Activated CD4-positive, alpha-beta T cell treated with anti-CD3 and anti-CD28 coated beads, Interleukin-2, amount 50 U/mL, for 16 hours (primary cell): ENCODE results near the gene HTRA1.

Experiments
- DNase-seq: peaks from one replicate; pipeline ENCODE4 v3.0.0-alpha.2; 2020

The HTRA1 gene

GRCh38 chr10:122497241-122497640 lies 35.9 kb downstream of the HTRA1 start:
- no peak for DNase-seq

GRCh38 chr10:122498521-122498920 lies 37.2 kb downstream of the HTRA1 start:
- no peak for DNase-seq

GRCh38 chr10:122499012-122499411 lies 37.7 kb downstream of the HTRA1 start:
- no peak for DNase-seq

- no peak for DNase-seq
These were observed 38.2 kb downstream of the HTRA1 start for GRCh38 chr10:122499491-122499941.

GRCh38 chr10:122500194-122500593 lies 38.8 kb downstream of the HTRA1 start:
- no peak for DNase-seq

- DNase-seq: no peak
These were observed 39.4 kb downstream of the HTRA1 start for GRCh38 chr10:122500726-122501125.

- DNase-seq: no peak
These were observed 41.7 kb downstream of the HTRA1 start for GRCh38 chr10:122503012-122503411.

- DNase-seq: no peak
These were observed 42.7 kb downstream of the HTRA1 start for GRCh38 chr10:122503886-122504609.

GRCh38 chr10:122504610-122504950 lies 43.2 kb downstream of the HTRA1 start:
- DNase-seq: no peak

DNA sequence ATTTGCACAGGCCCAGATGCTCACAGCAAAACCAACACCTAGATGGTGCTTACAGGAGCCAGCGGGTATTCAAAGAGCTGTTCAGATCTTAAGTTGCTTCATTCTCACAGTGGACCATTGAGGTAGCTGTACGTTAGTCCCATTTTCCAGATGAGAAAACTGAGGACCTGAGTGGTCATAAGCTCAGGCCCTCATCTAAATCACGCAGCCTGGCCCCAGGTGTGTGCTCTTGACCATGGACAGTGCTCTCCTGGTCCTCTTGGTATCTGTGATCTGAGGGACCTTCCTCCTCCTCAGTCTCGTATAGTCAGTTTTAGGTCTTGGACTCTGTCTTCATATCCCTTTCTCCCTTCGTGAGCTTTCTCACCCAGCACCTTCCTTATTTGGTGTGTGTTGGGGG lies 43.7 kb downstream of the HTRA1 start:
- no peak for DNase-seq

DNA sequence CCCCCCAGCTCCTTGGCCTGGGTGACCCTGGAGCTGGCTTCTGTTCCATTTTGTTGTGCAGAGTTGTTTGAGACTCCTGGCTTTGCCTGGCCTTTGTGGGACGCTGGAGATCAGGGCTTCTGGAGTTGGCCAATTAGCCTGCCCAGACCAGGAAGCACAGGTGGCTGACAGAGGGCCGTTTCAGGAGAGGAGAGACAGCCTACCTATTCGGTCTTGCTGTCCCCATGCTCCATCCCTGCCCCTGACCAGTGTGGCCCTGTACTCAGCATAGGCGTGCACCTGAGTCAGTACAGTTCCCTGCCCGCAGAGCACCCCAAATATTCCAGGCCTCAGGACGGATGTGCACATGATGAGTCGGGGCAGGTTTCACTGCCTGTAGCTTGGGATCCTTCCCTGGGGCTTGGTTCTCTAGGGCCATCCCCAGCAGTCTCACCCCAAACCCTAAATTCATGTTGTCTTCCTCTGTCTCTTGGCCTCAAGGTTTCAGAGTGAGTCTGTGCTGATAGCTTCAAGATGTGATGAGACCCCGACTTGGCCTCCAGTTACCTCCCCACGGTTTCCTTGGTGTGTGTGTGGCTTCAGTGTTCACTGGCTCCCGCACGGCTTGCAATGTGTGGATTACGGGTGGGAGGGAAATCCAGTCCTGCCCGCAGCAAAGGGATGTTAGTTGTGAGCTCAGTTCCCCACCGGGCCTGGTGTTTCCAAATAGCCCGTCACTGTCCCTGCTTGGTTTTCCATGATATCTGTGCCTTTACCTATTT lies 44.7 kb downstream of the HTRA1 start:
- no peak for DNase-seq

- no peak for DNase-seq
These were observed 46.3 kb downstream of the HTRA1 start for GRCh38 chr10:122507616-122508015.

- DNase-seq: no peak
These were observed 46.7 kb downstream of the HTRA1 start for GRCh38 chr10:122508021-122508420.

DNA sequence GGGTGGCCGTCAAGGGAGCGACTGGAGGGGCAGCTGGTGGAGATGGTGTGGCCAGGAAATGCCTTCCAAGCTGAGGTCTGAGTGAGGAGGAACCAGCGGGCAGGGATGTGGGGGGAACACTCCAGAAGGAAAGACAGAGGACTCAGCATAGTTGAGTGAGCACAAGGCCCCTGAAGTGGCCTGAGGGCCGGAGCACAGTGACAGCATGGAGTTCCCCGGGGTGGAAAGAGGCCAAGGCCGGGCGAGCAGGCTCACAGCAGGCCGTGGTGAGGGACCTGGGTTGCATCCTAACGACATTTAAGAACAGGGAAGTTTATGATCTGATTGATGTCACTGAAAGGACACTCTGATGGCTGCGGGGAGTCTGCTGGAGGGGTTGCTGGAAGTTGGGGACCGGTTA lies 48.0 kb downstream of the HTRA1 start:
- DNase-seq: no peak

DNA sequence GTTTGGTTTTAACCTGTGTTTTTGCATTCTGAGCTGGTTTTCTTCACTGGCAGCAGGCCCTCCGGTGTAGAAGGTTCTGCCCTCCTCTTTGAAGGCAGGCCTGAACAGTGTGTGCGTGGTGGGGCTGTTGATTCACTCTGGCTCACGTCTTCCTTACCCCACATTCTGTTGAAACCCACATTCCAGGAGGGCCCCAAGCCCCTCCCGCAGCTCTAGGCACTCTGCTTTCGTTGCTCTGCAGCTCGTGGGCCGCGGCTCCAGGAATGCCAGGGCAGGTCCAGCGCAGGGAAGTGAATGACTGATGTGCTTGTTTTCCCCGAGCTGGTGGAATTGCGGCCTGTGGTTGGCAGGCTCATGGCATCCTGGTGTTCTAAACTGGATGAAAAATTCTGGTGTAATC lies 49.0 kb downstream of the HTRA1 start:
- DNase-seq: no peak

DNA sequence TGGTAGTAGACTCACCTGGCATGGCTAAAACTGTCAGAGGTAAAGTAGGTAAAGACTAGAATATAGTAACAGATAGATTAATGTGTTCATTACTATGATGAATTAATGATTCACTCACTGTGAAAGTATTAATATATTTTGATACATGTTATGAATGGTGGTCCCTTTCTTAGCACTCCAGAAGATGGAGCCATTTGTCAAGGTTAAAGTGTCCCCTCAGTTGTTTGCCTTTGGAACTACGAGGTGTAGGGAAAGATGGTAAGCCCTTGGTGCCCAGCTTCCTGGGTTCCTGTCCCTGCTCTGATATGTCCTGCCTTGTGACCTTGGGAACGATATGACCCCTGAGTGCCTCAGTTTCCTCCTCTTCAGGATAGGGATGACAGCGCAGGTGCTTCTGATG lies 49.4 kb downstream of the HTRA1 start:
- DNase-seq: no peak

GRCh38 chr10:122513053-122513452 lies 51.7 kb downstream of the HTRA1 start:
- DNase-seq: no peak

GRCh38 chr10:122514045-122514840 lies 52.9 kb downstream of the HTRA1 start:
- DNase-seq: no peak

- no peak for DNase-seq
These were observed 53.7 kb downstream of the HTRA1 start for GRCh38 chr10:122515022-122515424.

- peak; percentile 58 for DNase-seq
These were observed 54.4 kb downstream of the HTRA1 start for GRCh38 chr10:122515588-122516231.

- no peak for DNase-seq
These were observed 55.4 kb downstream of the HTRA1 start for GRCh38 chr10:122516734-122517133.

GRCh38 chr10:122519144-122519543 lies 57.8 kb downstream of the HTRA1 start:
- DNase-seq: no peak

DNA sequence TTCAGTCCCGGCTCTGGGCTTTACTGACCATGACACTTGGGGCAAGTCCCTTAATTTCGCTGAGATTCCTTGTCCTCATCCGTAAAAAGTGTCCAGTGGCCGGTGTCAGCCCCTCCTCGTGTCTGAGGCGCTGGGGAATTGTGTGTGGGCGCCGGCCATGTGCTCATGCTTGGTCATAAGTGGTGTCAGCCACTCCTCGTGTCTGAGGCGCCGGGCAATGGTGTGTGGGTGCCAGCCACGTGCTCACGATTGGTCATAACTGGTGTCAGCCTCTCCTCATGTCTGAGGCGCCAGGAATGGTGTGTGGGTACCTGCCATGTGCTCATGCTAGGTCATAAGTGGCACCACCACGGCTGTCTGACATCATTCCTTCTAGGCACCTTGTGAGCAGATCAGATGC lies 58.5 kb downstream of the HTRA1 start:
- DNase-seq: no peak
